HG02610 (cell line): ENCODE data around the gene TAS2R19.

ENCODE experiments used
- ATAC-seq: cut with Tn5 transposase; IDR thresholded peaks from one replicate; pipeline ENCODE4 v1.9.1; 2021; ENCODE audit warnings: mild to moderate bottlenecking, moderate library complexity; ENCODE audit not compliant: unreplicated experiment

Gene TAS2R19

GRCh38 chr12:10994307-10994706 lies 28.1 kb downstream of the TAS2R19 start:
- ATAC-seq, result no peak

- ATAC-seq, result no peak
Observed at GRCh38 chr12:10989107-10989506, 33.3 kb downstream of the TAS2R19 start.

GRCh38 chr12:10986812-10987211 lies 35.6 kb downstream of the TAS2R19 start, which contains the start of gene TAS2R50:
TAS2R50 (minus strand) TSS chr12:10986912; CDS start chr12:10986860, 52 bp downstream.
- no peak for ATAC-seq

DNA sequence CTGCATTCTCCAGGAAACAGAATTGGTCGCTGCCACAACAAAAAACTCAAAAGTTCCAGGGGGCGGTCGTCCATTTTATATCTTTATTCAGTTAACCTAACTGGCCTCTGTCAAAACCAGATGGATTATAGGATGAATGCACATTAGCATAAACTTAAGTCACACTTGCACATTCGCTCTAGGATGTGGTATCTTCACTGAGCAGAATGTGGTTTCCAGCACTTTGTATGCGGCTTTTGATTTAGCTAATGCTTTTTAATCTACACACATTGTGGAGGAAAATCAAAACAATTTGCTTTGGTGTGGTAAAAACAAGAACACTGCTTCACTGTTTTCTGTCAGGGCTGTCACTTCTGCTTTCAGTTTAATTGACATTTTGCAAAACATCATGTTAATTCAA lies 40.2 kb downstream of the TAS2R19 start:
- ATAC-seq, result peak; percentile 80

- no peak for ATAC-seq
Observed at GRCh38 chr12:10974965-10975364, 47.5 kb downstream of the TAS2R19 start.
